ENCODE measurements around the gene NTN5. TPM values are rescaled to one million over a fixed set of nuclear protein-coding genes. Genes with fewer than 3 reads are reported as not detected.

The NTN5 gene
- total and polyA plus RNA-seq, 2 donors from 2014 or later: 0.52 to 0.85 TPM

DNA sequence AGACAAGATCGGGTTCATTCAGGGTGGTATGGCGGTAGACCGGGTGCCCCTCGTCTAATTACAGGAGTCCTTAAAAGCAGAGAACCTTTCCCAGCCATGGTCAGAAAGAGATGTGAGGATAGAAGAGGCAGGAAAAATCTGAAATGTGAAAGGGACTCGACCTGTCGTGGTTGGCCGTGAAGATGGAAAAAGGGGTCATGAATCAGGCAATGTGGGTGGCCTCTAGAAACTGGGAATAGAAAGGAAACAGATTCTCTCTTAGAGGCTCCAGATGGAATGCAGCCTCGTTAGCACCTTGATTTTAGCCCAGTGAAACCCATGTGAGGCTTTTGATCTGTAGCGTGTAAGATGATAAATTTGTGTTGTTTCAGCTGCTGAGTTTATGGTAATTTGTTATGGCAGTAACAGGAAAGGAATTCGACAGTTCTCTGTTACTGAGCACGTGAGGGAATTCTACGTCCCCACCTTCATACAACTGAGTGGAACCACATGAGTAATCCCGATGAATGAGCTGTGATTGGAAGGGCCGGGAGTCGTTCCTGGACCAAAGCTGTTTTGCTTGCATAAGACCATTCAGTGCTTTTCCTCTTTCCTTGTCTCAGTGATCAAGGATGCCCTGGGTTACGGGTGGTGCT lies 15.9 kb downstream of the NTN5 start:
- H3K9ac ChIP-seq (ENCODE audit: low read length in 3 of 3): no peak overlapping the region
- FAIRE-seq (no peak), DNase-seq (peak in 4 of 5 donors; percentile 45 to 87 (median 70))

DNA sequence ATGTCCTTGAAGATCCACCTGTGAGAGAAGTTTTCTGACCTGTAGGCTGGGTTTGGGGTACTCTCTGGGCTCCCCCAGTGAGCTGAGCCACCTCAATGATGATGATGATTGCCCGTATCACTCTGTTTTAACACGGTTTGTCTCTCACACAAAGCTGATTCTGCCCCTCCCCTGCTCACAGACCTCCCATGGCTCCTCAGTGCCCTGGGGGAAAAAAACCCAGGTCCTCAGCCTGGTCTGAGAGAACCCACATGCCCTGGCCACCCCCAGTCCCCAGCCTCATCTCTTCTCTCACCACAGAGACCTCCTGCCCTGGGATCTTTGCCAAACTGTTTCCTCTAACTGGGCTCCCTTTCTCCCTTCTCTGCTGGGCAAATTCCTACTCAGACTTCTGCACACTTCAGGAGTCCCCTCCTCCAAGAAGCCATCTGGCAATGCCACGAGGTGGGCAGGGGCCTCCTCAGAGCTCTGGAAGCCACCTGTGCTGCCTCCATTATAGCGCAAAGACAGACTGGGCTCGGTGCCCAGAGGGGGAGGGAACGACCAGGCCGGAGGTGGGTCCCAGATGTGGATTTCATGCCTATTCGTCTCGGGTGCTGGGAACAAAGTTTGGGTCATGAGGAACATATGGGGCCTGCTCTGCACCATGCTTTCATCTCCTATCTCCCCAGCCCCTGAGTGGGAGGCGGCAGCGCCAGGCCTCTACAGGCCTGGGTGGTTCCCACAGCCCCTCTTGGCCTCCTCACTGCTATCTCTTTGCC lies 18.3 kb downstream of the NTN5 start:
- FAIRE-seq (no peak), DNase-seq (peak in 2 of 5 donors; percentile 47 to 52)
- Histone ChIP-seq H3K4me3 (ENCODE audit: low read length in 3 of 3) (no peak overlapping the region), H3K9ac (ENCODE audit: low read length in 3 of 3) (no peak overlapping the region), H3K27ac (ENCODE audit: low read depth in 2 of 2, low read length in 2 of 2) (no peak overlapping the region), H3K9me3 (ENCODE audit: control insufficient read depth in 2 of 3, insufficient read depth in 1 of 3, low read length in 3 of 3) (no peaks in the 10 kb centered on the region), H3K36me3 (ENCODE audit: control insufficient read depth in 2 of 3, insufficient read depth in 3 of 3, low read length in 3 of 3) (no peaks in the 10 kb centered on the region), H3K4me1 (ENCODE audit: control insufficient read depth in 2 of 3, insufficient read depth in 2 of 3, low read depth in 1 of 3, low read length in 3 of 3) (peaks cover 0 to 5% (median 3%) of the 10 kb centered on the region in 3 donors), H3K27me3 (ENCODE audit: control insufficient read depth, insufficient read depth, low read length) (no peaks in the 10 kb centered on the region)
- TF ChIP-seq, protein P1, sequence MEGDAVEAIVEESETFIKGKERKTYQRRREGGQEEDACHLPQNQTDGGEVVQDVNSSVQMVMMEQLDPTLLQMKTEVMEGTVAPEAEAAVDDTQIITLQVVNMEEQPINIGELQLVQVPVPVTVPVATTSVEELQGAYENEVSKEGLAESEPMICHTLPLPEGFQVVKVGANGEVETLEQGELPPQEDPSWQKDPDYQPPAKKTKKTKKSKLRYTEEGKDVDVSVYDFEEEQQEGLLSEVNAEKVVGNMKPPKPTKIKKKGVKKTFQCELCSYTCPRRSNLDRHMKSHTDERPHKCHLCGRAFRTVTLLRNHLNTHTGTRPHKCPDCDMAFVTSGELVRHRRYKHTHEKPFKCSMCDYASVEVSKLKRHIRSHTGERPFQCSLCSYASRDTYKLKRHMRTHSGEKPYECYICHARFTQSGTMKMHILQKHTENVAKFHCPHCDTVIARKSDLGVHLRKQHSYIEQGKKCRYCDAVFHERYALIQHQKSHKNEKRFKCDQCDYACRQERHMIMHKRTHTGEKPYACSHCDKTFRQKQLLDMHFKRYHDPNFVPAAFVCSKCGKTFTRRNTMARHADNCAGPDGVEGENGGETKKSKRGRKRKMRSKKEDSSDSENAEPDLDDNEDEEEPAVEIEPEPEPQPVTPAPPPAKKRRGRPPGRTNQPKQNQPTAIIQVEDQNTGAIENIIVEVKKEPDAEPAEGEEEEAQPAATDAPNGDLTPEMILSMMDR (IDR thresholded peaks at IDR 0.05; ENCODE audit: borderline replicate concordance, extremely low read depth, insufficient read depth): no peak
- intact Hi-C loops (cut with DNase I): no loop called here

More for the DNA sequence above, 15.9 kb downstream of the NTN5 start:
- intact Hi-C loops (cut with DNase I): no loop called here
- Histone ChIP-seq H3K4me3 (ENCODE audit: low read length in 3 of 3) (no peak overlapping the region), H3K27me3 (ENCODE audit: control insufficient read depth, insufficient read depth, low read length) (no peaks in the 10 kb centered on the region), H3K36me3 (ENCODE audit: control insufficient read depth in 2 of 3, insufficient read depth in 3 of 3, low read length in 3 of 3) (no peaks in the 10 kb centered on the region), H3K9me3 (ENCODE audit: control insufficient read depth in 2 of 3, insufficient read depth in 1 of 3, low read length in 3 of 3) (no peaks in the 10 kb centered on the region), H3K27ac (ENCODE audit: low read depth in 2 of 2, low read length in 2 of 2) (no peak overlapping the region), H3K4me1 (ENCODE audit: control insufficient read depth in 2 of 3, insufficient read depth in 2 of 3, low read depth in 1 of 3, low read length in 3 of 3) (peaks cover 3 to 5% (median 3%) of the 10 kb centered on the region in 3 donors)
- TF ChIP-seq, protein P1 (IDR thresholded peaks at IDR 0.05; ENCODE audit: borderline replicate concordance, extremely low read depth, insufficient read depth): no peak

DNA sequence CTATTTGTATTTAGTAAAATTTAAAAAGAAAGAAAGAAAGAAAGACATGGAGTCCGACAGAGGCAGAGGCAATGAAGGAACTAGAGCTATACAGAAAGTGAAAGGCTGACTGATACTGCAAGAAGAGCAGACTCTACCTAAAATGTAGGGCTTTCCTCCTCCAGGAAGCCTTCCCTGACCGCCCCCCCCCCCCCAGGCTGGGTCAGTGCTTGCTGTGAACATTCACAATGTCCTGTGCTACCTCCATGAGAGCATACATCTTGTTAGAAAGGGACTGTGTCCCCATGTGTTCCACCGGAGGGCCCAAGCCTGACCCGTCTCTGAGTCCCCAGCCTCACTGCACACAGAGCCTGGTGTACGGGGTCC lies 21.2 kb downstream of the NTN5 start:
- Histone ChIP-seq H3K4me3 (ENCODE audit: low read length in 3 of 3) (no peak overlapping the region), H3K27ac (ENCODE audit: low read depth in 2 of 2, low read length in 2 of 2) (no peak overlapping the region), H3K4me1 (ENCODE audit: control insufficient read depth in 2 of 3, insufficient read depth in 2 of 3, low read depth in 1 of 3, low read length in 3 of 3) (no peaks in the 10 kb centered on the region), H3K9ac (ENCODE audit: low read length in 3 of 3) (no peak overlapping the region), H3K36me3 (ENCODE audit: control insufficient read depth in 2 of 3, insufficient read depth in 3 of 3, low read length in 3 of 3) (no peaks in the 10 kb centered on the region), H3K27me3 (ENCODE audit: control insufficient read depth, insufficient read depth, low read length) (no peaks in the 10 kb centered on the region), H3K9me3 (ENCODE audit: control insufficient read depth in 2 of 3, insufficient read depth in 1 of 3, low read length in 3 of 3) (no peaks in the 10 kb centered on the region)
- intact Hi-C loops (cut with DNase I): no loop called here
- FAIRE-seq (no peak), DNase-seq (no peak)
- TF ChIP-seq, protein P1 (IDR thresholded peaks at IDR 0.05; ENCODE audit: borderline replicate concordance, extremely low read depth, insufficient read depth): no peak

Data from kidney (tissue), 14 donors.